Adipocyte (in vitro differentiated cells): ENCODE measurements around the gene GABRD.
"Not testable (repeated sequence)": the region's sequence is repeated elsewhere in the genome, so short reads cannot be mapped to it uniquely, and the experiment has no call there.

ENCODE experiments used
- DNase-seq: peaks from one replicate; pipeline ENCODE4 v3.0.0-alpha.2; 2015; ENCODE audit warnings: low read depth
- H3K27me3 ChIP-seq: replicated peaks from 2 replicates; pipeline ENCODE4 v1.7.0; 2013; ENCODE audit warnings: mild to moderate bottlenecking, low read length, moderate library complexity; ENCODE audit not compliant: control insufficient read depth, insufficient read depth
- H3K36me3 ChIP-seq: 2 replicates; pipeline ENCODE4 v1.7.0; 2013; ENCODE audit warnings: low read length, mild to moderate bottlenecking, moderate library complexity; ENCODE audit not compliant: control insufficient read depth, insufficient read depth, severe bottlenecking
- H3K4me1 ChIP-seq: 2 replicates; pipeline ENCODE4 v1.7.0; 2013; ENCODE audit warnings: mild to moderate bottlenecking, low read length, moderate library complexity; ENCODE audit not compliant: control insufficient read depth, insufficient read depth
- H3K4me3 ChIP-seq: 2 replicates; pipeline ENCODE4 v1.7.0; 2013; ENCODE audit warnings: mild to moderate bottlenecking, low read length, moderate library complexity
- H3K9ac ChIP-seq: 2 replicates; pipeline ENCODE4 v1.7.0; 2013; ENCODE audit warnings: mild to moderate bottlenecking, low read length, moderate library complexity
- H3K9me3 ChIP-seq: 2 replicates; pipeline ENCODE4 v1.7.0; 2013; ENCODE audit warnings: mild to moderate bottlenecking, low read length, moderate library complexity; ENCODE audit not compliant: control insufficient read depth

GABRD gene

DNA sequence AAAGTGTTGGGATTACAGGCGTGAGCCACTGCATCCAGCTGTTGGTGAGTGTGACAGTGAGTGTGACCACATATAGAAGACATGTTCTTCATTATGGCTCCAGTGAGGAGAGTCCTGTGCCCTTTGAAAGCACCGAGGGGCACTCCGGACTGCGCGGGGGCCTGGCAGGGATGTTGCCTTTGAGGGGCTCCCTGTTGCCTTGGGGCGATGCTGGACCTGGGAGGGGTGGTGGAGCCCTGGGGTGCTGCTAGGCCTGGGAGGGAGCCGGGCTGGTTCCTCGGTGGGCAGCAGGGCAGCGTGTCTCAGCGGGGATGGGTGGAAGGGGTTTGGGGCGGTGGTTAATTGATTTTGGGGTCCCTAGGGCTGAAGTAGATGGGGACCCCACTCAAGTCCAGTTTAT lies 41.0 kb upstream of the GABRD start:
- no peaks in the 10 kb centered on the region for H3K36me3 ChIP-seq

DNA sequence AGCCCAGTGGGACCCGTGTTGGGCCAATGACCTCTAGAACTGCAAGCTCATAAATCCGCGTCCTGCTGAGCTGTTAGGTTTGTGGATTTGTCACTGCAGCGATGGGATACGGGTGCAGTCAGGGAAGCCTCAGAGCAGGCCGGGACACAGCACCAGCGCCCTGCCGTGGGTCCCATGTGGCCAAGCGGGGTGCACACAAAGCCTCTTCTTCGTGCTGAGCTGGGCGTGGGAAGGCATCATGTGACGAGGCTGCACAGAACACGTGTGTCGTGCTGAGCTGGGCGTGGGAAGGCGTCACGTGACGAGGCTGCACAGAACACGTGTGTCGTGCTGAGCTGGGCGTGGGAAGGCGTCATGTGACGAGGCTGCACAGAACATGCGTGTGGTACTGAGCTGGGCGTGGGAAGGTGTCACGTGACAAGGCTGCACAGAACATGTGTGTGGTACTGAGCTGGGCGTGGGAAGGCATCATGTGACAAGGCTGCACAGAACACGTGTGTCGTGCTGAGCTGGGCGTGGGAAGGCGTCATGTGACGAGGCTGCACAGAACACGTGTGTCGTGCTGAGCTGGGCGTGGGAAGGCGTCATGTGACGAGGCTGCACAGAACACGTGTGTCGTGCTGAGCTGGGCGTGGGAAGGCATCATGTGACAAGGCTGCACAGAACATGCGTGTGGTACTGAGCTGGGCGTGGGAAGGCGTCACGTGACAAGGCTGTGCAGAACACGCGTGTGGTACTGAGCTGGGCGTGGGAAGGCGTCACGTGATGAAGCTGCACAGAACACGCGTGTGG lies 40.3 kb upstream of the GABRD start:
- H3K27me3 ChIP-seq = peaks cover 25% of the 10 kb centered on the region
- not testable (repeated sequence) for H3K9me3 ChIP-seq, H3K36me3 ChIP-seq, H3K4me1 ChIP-seq, DNase-seq, H3K4me3 ChIP-seq, H3K9ac ChIP-seq

More for the DNA sequence above, 41.0 kb upstream of the GABRD start:
- no peak for DNase-seq
- H3K4me1 ChIP-seq = no peaks in the 10 kb centered on the region
- H3K9me3 ChIP-seq = peaks cover 10% of the 10 kb centered on the region
- no peak overlapping the region for H3K4me3 ChIP-seq
- peaks cover 28% of the 10 kb centered on the region for H3K27me3 ChIP-seq
- H3K9ac ChIP-seq = no peak overlapping the region

DNA sequence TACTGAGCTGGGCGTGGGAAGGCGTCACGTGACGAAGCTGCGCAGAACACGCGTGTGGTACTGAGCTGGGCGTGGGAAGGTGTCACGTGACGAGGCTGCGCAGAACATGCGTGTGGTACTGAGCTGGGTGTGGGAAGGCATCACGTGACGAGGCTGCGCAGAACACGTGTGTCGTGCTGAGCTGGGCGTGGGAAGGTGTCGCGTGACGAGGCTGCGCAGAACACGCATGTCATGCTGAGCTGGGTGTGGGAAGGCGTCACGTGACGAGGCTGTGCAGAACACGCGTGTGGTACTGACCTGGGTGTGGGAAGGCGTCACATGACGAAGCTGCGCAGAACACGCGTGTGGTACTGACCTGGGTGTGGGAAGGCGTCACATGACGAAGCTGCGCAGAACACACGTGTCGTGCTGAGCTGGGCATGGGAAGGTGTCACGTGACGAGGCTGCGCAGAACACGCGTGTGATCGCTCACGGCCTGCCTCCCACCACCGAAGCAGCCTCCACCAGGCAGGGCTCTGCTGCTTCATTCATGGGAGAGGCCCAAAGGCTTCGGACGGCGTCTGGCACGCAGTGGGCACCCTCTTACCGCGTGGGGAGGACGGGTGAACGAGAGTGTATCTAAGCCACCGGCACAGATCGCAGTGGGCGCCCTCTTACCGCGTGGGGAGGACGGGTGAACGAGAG lies 39.5 kb upstream of the GABRD start:
- H3K36me3 ChIP-seq = no peaks in the 10 kb centered on the region
- H3K4me3 ChIP-seq = no peak overlapping the region
- H3K9me3 ChIP-seq = peaks cover 10% of the 10 kb centered on the region
- H3K4me1 ChIP-seq = no peaks in the 10 kb centered on the region
- DNase-seq = no peak
- peaks cover 20% of the 10 kb centered on the region for H3K27me3 ChIP-seq
- H3K9ac ChIP-seq = no peak overlapping the region

DNA sequence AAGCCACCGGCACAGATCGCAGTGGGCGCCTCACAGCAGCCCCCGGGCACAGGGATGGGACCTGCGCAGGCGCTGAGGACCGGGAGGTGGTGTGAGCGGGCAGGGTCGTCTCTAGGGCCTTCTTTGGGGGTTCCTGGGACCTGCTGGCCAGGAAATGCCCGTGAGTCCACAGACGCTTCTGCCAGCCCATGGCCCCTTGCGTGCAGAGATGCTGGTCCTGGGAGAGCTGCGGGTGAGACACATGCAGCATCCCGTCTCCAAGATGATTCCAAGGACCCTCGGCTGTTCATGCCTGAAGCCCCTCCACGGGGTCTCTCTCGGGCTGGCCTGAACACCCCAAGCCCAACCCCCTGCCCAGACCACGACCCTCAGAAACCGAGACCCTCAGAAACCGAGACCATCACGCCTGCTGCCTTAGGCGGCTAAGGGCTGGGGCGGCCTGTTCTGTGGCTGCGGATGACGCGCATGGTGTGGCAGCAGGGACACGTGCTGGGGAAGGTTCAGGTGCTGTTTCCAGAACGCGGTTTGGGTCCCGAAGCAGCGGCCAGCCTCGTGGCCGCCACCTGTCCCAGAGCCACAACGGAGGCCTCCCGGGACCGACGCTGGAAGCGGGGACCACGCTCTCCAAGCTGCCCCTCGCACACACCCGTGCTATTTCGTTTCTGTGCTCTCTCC lies 38.5 kb upstream of the GABRD start:
- no peak overlapping the region for H3K4me3 ChIP-seq
- H3K9ac ChIP-seq = no peak overlapping the region
- H3K9me3 ChIP-seq = peaks cover 2% of the 10 kb centered on the region
- H3K36me3 ChIP-seq = no peaks in the 10 kb centered on the region
- DNase-seq = no peak
- no peaks in the 10 kb centered on the region for H3K4me1 ChIP-seq
- peaks cover 11% of the 10 kb centered on the region for H3K27me3 ChIP-seq

DNA sequence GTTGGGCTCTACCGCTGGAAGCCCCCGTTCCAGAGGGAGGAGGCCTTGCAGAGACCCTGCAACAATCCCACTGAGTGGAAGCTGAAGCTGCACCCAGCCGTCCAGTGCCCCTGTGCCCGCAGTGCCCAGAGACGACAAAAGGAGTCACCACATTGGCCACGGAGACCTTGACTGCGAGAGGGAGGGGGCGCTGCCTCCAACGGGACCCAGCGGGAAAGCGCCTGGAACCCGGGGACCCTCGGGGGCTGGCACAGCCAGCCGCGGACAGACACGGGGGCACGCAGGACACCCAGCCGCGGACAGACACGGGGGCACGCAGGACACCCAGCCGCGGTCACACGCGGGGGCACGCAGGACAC lies 38.0 kb upstream of the GABRD start:
- no peak overlapping the region for H3K9ac ChIP-seq
- no peaks in the 10 kb centered on the region for H3K4me1 ChIP-seq
- H3K36me3 ChIP-seq = no peaks in the 10 kb centered on the region
- H3K27me3 ChIP-seq = peaks cover 8% of the 10 kb centered on the region
- H3K9me3 ChIP-seq = no peaks in the 10 kb centered on the region
- no peak for DNase-seq
- no peak overlapping the region for H3K4me3 ChIP-seq

DNA sequence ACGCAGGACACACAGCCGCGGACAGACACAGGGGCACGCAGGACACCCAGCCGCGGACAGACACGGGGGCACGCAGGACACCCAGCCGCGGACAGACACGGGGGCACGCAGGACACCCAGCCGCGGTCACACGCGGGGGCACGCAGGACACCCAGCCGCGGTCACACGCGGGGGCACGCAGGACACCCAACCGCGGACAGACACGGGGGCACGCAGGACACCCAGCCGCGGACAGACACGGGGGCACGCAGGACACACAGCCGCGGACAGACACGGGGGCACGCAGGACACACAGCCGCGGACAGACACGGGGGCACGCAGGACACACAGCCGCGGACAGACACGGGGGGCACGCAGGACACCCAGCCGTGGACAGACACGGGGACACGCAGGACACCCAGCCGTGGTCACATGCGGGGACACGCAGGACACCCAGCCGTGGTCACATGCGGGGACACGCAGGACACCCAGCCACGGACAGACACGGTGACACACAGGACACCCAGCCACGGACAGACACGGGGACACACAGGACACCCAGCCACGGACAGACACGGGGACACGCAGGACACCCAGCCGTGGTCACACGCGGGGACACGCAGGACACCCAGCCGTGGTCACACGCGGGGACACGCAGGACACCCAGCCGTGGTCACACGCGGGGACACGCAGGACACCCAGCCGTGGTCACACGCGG lies 37.4 kb upstream of the GABRD start:
- H3K4me1 ChIP-seq, DNase-seq, H3K27me3 ChIP-seq, H3K9me3 ChIP-seq, H3K36me3 ChIP-seq, H3K4me3 ChIP-seq, H3K9ac ChIP-seq: not testable (repeated sequence)

DNA sequence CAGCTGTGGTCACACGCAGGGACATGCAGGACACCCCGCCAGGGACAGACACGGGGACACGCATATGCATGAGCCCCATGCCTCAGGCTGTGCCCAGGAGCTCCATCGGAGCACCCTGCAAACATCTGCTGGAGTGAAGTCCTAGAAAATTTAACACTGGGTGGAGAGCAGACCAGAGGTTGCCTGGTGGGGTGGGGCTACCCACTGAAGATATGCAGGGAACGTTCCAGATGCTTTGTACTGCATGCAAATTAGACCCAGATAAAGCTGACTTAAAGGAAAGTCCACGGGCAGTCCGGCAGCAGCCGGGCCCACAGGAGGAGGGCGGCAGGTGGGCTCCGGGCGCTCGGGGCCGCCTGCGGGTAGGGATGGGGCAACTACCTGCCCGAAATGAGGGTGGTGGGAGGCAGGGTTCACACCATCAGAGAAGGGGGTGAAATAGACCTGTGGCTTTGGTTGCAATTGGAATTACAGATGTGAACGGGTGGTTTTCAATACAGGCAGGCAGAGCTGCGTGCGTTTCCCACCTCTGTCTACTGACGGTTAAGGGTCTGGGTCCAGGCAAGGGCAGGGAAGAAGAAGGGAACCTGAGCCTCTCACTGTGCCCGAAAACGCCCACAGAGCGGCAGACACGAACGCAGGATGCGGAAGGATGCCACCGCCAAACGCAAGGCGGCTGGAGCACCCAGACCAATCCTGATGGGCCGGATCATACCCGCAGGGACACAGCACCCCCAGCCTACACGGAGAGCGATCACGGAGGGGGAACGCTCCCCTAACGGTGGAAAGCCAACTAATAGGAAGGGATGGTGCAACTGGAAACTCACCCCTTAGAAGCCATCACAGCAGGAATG lies 36.5 kb upstream of the GABRD start:
- H3K4me3 ChIP-seq = no peak overlapping the region
- H3K27me3 ChIP-seq = peaks cover 5% of the 10 kb centered on the region
- H3K36me3 ChIP-seq = no peaks in the 10 kb centered on the region
- no peaks in the 10 kb centered on the region for H3K9me3 ChIP-seq
- no peak overlapping the region for H3K9ac ChIP-seq
- H3K4me1 ChIP-seq = no peaks in the 10 kb centered on the region
- DNase-seq = no peak

DNA sequence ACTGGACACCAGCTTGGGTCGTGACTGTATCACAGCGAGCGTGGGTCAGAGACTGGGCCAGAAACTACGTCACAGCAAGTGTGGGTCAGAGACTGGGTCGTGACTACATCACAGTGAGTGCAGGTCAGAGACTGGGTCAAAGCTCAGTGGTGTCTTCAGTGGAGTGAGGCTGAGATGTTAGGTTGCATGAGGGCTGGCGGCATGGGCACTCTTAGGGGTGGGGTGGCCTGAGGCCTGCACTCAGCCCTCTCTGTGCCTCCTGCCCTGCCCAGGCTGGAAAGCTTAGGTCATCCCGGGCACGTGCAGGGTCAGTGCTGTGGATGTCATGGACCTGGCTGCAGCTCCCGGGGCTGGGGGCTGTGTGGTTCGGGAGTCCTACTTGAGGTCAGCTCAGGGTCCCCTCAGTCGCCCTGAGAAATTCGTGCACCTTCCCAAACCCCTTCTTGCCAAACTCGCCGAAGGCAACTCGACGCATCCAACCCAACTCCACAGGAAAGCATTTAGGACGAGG lies 34.5 kb upstream of the GABRD start:
- no peak overlapping the region for H3K9ac ChIP-seq
- no peaks in the 10 kb centered on the region for H3K36me3 ChIP-seq
- DNase-seq = no peak
- peaks cover 8% of the 10 kb centered on the region for H3K4me1 ChIP-seq
- H3K9me3 ChIP-seq = no peaks in the 10 kb centered on the region
- H3K4me3 ChIP-seq = no peak overlapping the region
- H3K27me3 ChIP-seq = peaks cover 5% of the 10 kb centered on the region

DNA sequence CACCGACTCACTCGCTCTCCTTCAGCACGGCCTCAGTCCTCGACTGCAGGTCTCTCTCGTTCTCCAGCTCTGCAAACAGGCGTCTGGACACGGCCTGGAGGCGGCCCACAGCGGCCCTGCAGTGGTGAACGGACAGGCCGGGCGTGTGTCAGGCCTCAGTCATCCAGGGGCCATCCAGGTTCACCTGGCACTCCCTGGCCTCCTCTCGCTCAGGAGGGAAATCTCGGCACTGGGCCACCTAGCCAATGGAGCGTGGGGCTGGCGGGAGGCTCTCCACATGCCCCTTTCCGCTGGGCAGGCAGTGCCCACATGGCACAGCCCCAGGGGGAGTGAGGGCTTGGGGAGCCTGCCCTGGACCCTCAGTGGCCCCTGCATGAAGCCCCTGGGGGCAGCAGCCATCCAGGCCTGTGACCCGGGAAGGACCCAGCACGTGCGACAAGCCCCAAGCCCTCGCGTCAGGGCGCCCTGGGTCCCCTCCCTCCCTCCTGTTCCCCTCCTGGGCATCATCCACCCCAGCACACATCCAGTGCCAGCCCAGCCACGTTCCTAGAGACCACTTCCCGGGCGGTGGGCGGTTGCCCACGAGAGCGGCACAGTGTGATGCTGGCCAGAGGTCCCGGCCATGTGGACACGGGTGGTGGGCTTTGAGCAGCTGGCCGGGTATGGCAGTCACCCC lies 33.6 kb upstream of the GABRD start:
- DNase-seq = no peak

DNA sequence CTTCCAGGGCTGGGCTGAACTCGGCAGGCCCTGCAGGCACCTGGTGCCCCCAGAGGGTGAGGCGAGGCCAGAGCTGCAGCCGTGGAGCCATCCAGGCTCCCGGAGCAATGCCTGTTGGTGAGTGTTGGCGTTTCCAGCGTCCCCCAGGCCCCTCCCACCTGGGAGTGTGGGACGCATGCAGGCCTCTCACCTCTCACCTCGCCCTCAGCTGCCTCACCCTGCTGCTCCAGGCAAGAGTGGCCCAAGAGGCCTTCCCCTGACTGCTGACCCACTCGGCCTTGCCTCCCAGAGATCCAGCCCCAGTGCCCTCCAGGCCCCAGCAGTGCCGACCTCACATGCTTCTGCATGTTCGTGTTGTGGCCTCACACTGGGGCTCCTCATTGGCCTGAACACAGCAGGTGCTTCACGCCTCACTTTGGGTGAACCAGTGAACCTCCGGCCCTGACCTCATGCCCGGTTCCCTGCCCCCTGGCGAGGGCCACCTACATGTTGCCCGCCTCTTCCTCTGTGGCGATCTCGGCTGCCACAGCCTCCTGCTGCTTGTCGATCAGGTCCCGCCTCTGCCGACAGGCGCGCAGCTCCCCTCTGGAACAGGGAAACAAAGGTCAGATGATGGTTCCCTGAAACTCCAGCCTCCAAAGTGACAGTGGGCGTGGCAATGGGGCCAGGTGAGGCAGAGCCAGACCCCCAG lies 32.5 kb upstream of the GABRD start:
- Histone ChIP-seq H3K4me1 (peaks cover 25% of the 10 kb centered on the region), H3K9me3 (no peaks in the 10 kb centered on the region)
- no peak for DNase-seq

More for the DNA sequence above, 33.6 kb upstream of the GABRD start:
- Histone ChIP-seq H3K27me3 (peaks cover 5% of the 10 kb centered on the region), H3K9ac (no peak overlapping the region), H3K9me3 (no peaks in the 10 kb centered on the region), H3K36me3 (no peaks in the 10 kb centered on the region), H3K4me1 (peaks cover 15% of the 10 kb centered on the region), H3K4me3 (no peak overlapping the region)

More for the DNA sequence above, 32.5 kb upstream of the GABRD start:
- H3K27me3 ChIP-seq = peaks cover 5% of the 10 kb centered on the region
- no peaks in the 10 kb centered on the region for H3K36me3 ChIP-seq
- H3K4me3 ChIP-seq = no peak overlapping the region
- H3K9ac ChIP-seq = no peak overlapping the region
